ENCODE results near the gene MMP24OS.
"Not testable (repeated sequence)": the region's sequence is repeated elsewhere in the genome, so short reads cannot be mapped to it uniquely, and the experiment has no call there.

The MMP24OS gene

DNA sequence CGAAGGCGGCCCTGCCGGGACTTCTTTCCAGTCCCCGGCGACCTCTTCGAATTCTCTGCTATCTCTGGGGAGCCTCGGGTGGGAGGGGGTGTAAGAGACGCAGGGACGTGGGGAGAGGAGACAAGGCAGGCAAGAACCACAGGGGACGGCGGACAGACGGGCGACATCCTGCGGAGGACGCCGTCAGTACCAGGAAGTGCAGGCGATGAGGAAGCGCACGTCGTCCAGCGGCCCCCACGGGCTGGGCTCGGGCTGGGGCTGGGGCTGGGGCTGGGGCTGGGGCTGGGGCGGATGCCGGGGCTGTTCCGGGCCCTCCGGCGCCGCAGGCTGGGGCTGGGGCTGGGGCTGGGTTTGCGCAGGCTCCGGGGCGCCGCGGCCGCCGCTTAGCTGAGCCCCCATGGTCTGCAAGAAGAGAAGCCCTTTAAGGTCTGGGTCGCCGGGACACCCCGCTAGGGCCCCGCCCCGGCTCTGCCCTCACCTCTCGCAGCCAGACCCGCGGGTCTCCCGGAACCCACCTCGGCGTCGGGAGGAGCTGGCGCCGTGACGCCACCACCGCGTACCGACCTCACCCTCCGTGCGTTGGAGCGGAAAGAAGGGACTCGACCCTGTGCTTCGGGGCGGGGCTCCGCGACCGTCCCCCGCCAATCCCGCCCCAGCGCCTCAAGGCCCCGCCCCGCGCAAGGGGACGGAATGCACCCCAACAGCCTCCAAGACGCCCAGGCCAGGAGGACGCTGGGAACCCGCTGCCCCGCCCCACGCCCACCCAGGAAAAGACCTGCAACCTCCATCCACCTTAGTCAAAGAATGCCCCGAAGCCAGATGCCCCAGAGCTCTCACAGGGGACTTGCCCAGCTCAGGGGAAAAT, at the start of gene MMP24OS:
TSS of gene MMP24OS (minus strand) at position 592 of the 865 bp plus-strand sequence. CDS start at position 399, 193 bp downstream.
- peak; percentile 78 for DNase-seq

DNA sequence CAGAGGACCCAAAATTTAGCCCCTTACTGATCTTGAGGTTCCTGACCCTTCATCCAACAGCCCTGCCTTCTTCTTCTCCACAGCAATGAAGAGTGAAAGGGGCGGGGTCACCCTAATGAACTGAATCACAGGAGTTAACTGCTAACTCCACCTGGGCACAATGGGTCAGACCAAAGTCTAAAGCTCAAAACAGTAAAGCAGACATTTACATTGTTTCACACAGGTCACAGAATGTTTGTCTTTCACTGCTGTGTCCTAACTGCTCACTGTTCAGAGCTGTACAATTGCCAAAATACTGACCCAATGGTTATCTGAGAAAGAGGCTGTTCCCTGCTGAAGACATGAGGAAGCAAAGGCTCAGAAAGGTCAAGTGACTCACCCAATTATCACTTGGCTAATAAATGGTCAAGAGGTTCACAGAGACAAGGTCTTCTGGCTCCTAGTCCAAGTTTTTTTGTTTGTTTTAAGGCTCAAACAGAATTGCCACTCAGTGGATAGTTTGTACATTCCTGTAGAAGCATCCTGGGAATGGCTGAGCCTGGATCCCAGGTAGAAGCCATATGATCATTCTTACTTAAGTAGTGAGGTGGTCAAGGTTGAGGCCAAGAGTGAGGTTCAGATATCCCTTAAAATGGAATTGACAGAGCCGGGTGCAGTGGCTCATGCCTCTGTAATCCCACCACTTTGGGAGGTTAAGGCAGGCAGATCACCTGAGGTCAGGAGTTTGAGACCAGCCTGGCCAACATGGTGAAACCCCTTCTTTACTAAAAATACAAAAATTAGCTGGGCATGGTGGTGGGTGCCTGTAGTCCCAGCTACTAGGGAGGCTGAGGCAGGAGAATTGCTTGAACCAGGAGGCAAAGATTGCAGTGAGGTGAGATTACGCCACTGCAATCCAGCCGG, 49.4 kb upstream of the MMP24OS start:
- DNase-seq = no peak

DNA sequence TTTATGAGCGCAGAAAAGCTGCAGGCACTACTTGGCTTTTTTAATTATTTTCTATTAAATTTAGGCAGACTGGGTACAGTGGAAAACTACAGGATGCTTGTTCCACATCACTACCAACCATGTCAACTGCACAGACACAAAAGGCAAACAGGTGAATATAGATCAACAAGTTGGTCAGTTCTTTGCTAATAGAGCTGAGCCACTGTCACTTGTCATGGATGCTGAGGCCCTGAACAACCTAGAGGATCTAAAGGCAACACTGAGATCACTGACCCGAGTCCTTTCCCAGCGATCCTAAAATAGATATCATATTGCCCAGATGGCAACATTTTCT, 48.8 kb upstream of the MMP24OS start:
- no peak for DNase-seq

GRCh38 chr20:35326021-35326739, 48.3 kb upstream of the MMP24OS start:
- DNase-seq = no peak

DNA sequence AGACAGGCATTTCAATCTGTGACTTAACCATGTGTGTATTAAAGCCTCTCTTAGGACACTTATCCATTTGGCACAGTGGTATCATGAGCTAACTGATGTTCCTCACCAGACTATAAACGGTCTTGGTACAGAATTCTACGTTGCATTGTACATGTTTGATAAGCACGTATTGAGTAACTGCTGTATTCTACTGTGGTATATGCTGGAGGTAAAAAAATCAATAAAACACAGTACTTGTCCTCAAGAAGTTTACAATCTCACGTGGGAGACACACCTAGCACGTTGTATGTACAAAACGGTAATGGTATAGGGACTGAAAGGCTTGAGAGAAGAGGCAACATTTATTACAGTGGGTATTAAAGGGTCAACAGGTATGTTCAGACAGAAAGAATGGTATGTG, 47.5 kb upstream of the MMP24OS start:
- no peak for DNase-seq

- DNase-seq = no peak
These were observed 42.6 kb upstream of the MMP24OS start for GRCh38 chr20:35320396-35321126.

DNA sequence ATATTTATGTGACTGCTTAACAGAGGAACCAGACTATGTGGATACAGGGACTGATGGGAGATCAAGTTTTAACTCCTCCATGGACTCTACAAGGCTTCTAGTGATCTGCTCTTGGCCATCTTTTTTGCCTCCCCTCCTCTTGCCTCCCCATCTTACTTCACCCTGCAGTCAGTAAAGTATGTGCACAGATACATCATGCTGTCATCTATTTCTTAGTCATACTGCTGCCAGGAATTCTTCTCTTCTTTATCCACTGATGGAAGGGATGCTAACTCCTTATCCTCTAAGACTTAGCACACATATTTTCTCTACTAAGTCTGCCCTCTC, 41.9 kb upstream of the MMP24OS start:
- DNase-seq = no peak

GRCh38 chr20:35319192-35319870, 41.4 kb upstream of the MMP24OS start:
- peak; percentile 53 for DNase-seq

- DNase-seq = peak; percentile 89
These were observed 40.7 kb upstream of the MMP24OS start for GRCh38 chr20:35318502-35319157.

DNA sequence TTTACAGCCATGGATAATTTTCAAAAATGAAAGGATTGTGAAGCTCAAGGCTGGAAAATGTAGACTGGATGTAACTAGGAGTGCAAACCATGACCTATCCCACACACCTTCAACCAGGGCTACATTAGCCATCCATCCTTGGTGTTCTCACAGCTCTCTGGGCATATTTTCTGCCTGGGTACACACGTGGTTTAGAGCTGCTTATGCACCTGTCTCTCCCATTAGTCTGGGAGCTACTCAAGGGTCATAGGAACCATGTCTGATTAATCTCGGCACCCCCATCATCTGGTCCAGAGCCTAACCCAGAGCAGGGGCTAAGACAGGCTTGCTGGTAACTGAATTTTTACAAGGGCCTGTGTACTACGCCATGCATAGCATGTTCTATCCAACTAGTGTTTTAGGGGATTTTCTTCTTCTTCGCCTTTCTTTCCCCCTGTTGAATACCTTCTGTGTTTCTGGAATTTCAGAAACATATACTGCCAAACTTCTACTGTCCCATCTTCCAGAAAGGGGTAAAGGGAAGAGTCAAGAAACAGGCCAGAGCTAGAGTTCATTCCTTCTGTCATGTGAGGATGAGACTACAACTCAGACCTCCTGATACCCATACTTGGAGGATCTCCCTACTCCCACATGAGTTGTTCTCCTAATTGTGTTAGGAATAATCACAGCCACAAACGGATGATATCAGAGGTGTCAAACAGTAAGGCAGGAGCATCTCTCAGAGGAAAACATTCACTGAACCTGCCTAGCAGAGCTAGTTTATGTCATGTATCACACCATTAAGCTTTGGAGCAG, 39.7 kb upstream of the MMP24OS start:
- DNase-seq = no peak

DNA sequence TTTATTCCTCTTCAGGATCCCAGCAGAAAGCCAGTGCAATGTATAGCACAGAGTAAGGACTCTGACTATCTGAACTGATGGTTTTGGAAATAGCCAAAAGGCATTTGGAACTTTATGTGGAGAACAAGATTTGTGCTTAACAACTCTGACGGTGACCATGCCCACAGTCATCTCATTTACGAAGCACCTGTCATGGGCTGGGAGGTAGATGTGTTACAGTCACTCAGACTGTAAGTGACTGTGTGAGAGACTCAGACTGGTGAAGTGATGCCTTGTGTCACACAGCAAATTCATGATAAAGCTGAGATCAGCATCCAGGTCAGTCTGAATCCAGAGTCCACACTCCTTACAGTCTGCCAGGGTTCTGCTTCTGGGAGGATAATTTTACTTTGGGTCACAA, 38.2 kb upstream of the MMP24OS start:
- DNase-seq = no peak

DNA sequence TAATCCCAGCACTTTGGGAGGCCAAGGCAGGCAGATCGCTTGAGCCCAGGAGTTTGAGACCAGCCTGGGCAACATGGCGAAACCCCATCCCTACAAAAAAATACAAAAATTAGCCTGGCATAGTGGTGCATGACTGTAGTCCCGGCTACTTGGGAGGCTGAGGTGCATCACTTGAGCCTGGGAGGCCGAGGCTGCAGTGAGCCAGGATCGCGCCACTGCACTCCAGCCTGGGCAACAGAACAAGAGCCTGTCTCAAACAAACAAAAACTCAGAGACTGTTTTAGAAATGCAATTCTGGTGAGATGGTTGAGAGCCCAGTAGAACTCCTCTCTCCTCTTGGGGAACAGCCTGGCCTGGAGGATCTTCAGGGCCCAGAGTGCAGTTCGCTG, 37.7 kb upstream of the MMP24OS start:
- DNase-seq = not testable (repeated sequence)

DNA sequence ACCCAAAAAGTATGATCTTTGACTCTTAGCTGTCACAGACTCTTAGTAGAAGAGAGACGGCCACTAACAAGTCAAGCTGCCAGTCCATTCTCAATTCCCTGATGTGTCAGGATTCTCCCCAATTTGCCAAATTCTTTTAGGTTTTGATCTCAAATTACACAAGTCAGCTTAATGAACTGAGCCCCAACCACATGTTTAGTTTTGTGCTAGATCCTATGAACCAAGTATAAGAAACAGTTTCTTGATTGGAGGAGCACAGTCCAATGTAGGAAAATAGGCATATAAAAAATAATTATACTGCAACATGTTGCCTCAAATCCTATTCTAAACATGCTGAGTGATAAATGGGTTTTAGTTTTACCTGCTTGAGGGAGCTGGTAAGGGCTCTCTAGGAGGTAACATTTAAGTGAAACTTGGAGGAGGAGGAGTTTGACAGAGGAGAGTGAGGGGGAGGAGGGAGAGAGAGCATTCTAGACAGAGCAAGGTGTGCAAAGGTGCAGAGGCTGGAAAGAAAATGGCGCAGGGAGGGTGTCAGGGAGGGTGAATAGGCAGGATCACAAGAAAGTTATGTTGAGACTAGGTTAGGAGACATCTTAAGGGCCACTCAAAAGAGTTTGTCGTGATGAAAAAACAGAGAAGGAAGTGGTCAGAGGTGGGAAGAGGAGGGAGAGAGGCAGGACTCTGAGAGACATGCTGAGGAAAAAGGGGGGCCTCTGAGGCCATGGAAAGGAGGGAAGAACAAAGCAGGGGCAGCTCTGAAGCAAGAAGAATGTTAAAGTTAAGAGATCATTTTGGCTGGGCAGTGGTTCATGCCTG, 37.1 kb upstream of the MMP24OS start:
- DNase-seq = no peak

DNA sequence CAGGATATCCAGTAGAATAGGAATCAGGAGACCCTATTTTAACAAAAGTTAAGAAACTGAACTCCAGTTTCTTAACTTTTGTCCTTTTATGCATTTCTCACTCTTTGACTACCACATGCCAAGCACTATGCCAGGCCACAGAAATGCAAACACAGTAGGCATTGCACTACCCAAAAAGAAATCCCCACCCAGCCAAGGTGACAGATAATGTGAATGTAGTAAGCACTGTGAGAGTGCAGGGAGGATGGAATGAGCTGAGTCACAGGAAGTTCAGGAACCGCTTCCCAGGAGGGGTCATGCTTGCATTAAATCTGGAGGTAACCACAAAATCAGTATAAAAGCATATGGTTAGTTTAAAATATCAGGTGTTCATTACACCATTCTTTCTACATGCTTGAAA, 34.4 kb upstream of the MMP24OS start:
- DNase-seq = no peak

DNA sequence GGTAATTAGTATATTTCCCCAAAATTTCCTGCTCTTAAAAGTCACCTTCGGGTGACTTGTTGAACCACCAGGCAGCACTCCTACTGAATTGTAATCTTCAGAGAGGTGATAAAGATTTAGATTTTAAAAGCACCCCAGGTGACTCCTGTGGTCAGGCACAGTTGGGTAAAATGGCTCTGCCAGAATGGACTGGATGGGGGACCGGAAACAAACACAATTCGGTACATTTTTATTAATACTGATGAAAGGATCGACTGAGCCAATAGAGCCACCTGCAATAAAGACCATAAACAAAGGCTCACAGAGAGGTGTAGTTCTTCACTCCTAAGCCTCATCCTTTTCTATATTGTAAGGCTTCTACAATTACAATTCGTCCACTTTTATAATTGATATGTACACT, 33.9 kb upstream of the MMP24OS start:
- DNase-seq = no peak

- DNase-seq = no peak
These were observed 33.5 kb upstream of the MMP24OS start for GRCh38 chr20:35311409-35311808.

DNA sequence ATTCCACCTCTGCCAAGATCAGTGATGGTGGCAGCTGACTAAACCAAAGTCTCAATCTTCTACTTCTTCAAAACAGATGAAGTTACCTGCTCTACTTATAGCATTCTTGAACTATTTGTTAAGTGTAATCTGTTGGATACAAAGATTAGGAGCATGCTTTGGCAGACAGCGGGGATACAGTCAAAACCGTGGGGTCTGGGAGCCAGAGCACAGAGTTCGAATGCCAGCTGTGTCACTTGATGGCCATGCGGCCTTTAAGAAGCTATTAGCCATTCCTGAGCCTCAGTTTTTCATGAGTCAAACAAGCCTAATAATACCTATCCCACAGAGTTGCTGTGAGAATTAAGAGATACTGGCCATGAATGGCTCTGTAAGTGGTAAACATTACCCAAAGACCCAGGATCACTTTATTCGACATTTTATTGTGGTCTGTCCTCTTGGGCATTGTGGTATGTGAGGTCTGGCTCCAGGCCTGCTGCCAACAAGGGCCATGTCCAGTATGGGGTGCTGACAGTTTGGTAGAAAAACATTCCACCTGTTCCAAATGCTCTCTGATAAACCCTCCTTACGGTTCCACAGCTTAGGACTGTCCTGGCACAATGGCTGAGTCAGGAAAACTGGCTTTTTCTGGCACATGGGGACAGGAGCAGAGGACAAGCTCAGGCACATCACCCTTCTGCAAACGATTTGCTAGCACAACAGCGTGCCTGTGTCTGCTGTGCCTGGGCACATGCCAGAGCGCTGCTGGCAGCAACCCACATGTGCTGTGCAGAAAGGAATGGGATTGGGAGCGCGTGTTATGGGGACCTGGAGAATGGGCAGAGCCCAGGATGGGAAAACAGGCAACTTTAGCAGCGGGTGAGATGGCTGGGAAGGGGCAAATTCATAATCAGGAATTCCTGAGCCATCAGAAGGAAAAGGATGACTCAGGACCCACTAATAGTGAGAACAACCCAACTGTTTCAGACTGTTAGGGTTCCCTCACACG, 30.0 kb upstream of the MMP24OS start:
- peak; percentile 41 for DNase-seq

DNA sequence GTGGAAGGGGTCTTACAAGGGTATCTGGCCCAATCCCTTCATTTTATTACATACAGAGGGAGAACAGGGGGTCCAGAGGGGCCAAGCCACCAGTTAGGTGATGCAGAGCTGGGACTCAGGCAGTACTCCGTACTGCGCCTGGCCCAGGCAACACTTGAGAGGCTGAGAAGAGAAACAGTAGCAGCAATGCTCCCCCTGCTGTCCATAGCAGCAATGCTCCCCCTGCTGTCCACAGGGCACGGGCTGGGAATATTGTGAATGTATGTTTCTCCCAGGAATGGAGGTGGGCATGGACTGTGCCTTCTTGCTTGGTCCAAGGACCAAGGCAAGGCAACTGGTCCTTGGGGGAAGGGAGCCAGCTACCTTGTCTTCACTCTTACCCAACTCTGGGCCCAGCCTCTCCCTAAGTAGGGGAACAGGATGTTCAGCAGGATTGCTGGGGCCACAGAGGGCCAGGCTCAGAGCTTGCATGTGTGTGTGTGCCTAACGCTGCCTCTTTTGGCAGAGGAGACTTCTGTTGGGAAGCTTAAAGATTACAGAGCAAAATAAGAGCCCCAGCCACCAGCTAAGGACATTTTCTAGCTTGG, 29.1 kb upstream of the MMP24OS start:
- DNase-seq = no peak

Measured in DMS153 (cell line).